ENCODE results near the gene IL20.

Gene IL20, protein sequence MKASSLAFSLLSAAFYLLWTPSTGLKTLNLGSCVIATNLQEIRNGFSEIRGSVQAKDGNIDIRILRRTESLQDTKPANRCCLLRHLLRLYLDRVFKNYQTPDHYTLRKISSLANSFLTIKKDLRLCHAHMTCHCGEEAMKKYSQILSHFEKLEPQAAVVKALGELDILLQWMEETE

DNA sequence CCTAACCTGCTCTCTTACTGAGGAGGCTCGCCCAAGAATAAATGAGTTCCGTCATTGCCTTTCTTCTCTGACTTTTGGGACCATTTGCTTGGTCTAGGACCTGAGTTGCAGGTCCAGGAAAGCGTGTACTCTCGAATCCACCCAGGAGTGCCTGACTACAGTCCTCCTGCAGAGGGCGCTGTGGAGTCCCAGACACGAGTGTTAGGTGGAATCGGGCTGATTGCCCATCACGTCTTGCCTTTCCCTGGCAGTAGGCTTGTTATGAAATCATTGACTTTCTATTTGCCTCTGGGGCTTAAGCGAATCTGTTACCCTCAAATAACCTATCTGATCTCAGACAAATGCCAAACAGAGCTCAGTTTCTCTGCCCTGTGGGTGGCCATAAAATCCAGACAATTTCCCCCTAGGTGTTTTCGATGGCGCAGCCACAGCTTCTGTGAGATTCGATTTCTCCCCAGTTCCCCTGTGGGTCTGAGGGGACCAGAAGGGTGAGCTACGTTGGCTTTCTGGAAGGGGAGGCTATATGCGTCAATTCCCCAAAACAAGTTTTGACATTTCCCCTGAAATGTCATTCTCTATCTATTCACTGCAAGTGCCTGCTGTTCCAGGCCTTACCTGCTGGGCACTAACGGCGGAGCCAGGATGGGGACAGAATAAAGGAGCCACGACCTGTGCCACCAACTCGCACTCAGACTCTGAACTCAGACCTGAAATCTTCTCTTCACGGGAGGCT lies at the start of gene IL20:
TSS of gene IL20 (plus strand) at position 685 of the 733 bp plus-strand sequence. CDS start 230 bp downstream, outside the sequence.
- H3K27ac ChIP-seq (ENCODE audit: low read length) = no peak within 1 kb of the TSS
- H3K4me3 ChIP-seq (ENCODE audit: low read length) = no peak within 1 kb of the TSS
- no peaks in the 10 kb centered on the region for H3K36me3 ChIP-seq (ENCODE audit: control insufficient read depth, low read depth, low read length)
- no peaks in the 10 kb centered on the region for H3K4me1 ChIP-seq (ENCODE audit: control insufficient read depth, low read depth, low read length)
- no peaks in the 10 kb centered on the region for H3K9me3 ChIP-seq (ENCODE audit: control insufficient read depth, low read depth, low read length)
- no peaks in the 10 kb centered on the region for H3K27me3 ChIP-seq (ENCODE audit: control insufficient read depth, insufficient read depth, low read length)
- no peak within 1 kb of the TSS for H3K9ac ChIP-seq (ENCODE audit: low read length)

DNA sequence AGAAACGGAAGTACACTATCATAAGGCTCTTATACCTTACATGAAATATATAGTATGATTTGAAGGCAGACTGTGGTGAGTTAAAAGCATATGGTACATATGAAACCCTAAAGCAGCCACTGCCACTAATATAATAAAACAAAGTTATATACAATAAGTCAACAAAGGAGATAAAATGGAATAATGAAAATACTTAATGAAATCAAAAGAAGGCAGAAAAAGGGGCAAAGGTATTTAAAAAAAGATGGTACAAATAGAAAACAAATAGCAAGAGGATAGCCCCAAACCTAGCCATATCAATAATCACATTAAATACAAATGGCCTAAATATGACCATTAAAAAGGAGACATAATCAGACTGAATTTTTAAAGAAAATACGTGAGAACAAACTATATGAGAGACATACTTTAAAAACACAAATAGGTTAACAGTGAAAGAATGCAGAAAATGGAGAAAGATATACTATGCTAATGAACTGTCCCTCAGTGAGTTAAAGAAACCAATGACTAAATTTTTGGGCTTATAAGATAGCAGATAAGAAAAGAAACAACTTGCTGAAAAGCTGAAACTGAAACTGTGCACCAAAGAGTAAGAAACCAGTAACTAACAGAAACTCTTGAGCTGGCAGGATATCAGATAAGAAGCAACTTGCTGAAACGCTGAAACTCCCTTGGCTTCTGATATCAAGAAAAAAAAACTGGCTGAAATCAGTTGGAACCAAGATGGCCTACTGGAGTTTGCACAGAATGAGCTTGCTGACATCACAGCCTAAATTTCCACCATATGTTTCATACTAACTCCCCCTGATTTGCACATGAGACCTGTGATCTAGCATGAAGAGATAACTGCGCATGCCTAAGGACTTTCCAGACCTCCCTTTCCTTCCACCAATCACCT lies 48.8 kb upstream of the IL20 start:
- H3K4me1 ChIP-seq (ENCODE audit: control insufficient read depth, low read depth, low read length) = no peaks in the 10 kb centered on the region
- no peak overlapping the region for H3K9ac ChIP-seq (ENCODE audit: low read length)
- H3K27me3 ChIP-seq (ENCODE audit: control insufficient read depth, insufficient read depth, low read length) = no peaks in the 10 kb centered on the region
- no peak overlapping the region for H3K4me3 ChIP-seq (ENCODE audit: low read length)
- no peaks in the 10 kb centered on the region for H3K36me3 ChIP-seq (ENCODE audit: control insufficient read depth, low read depth, low read length)
- no peaks in the 10 kb centered on the region for H3K9me3 ChIP-seq (ENCODE audit: control insufficient read depth, low read depth, low read length)
- no peak overlapping the region for H3K27ac ChIP-seq (ENCODE audit: low read length)

DNA sequence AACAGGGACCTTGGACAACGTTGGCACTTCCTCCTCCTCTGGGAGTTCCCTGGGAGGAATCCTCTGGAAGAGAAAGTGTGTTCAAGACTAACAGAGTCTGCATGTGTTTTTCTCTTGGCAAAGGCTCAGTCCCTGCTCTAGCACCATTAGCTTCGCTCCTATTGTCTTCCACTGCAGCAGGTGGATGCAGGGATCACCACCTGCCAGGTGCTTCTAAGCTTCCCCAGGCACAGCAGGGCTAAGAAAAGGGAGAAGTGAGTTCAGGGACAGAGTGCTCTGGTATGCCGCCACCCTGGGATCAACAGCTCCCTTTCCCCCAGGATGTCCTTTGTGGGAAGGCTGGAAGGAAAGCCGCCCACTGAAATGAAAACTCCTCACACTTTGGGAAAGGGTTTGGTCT lies 43.9 kb upstream of the IL20 start:
- Histone ChIP-seq H3K9me3 (ENCODE audit: control insufficient read depth, low read depth, low read length) (no peaks in the 10 kb centered on the region), H3K9ac (ENCODE audit: low read length) (no peak overlapping the region), H3K27ac (ENCODE audit: low read length) (no peak overlapping the region), H3K4me1 (ENCODE audit: control insufficient read depth, low read depth, low read length) (no peaks in the 10 kb centered on the region), H3K27me3 (ENCODE audit: control insufficient read depth, insufficient read depth, low read length) (no peaks in the 10 kb centered on the region), H3K4me3 (ENCODE audit: low read length) (no peak overlapping the region), H3K36me3 (ENCODE audit: control insufficient read depth, low read depth, low read length) (no peaks in the 10 kb centered on the region)

DNA sequence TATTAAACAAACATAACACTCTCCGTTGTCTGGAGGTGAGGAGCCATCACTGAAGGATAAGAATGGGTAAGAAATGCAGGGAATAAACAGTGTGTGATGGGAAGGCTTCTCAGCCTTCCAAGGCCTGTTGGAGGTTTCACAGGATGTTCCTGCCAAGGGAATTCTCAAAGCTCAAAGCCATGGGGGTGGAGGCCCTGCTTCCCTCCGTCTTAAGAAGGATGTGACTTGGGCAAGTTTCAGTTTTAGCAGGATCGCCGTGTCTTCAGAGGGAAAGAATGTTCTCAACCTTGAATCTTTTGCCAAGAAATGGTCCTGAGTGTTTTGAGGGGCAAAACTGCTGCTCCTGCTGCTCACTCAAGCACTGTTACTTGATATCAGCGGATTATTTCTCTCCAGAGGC lies 41.7 kb upstream of the IL20 start:
- Histone ChIP-seq H3K4me3 (ENCODE audit: low read length) (no peak overlapping the region), H3K9me3 (ENCODE audit: control insufficient read depth, low read depth, low read length) (no peaks in the 10 kb centered on the region), H3K9ac (ENCODE audit: low read length) (no peak overlapping the region), H3K27me3 (ENCODE audit: control insufficient read depth, insufficient read depth, low read length) (no peaks in the 10 kb centered on the region), H3K36me3 (ENCODE audit: control insufficient read depth, low read depth, low read length) (no peaks in the 10 kb centered on the region), H3K27ac (ENCODE audit: low read length) (no peak overlapping the region), H3K4me1 (ENCODE audit: control insufficient read depth, low read depth, low read length) (no peaks in the 10 kb centered on the region)

DNA sequence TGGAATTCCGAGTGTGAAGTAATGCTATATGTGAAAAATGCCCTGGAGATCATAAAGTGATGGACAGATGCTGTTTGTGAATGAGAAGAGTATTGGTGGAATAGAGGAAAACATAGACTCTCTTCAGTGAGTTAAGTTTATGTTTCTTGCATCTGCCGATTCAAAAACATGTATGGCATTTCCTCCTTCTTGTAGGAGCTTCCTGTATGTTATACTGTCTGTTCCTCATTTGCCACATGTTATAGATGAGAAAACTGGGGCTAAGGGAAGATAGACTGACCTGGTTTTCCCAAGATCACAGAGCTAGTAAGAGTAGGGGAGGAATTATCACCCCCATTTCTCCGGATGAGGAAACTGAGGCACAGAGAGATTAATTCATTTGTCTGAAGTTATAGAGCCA lies 41.1 kb upstream of the IL20 start:
- Histone ChIP-seq H3K4me3 (ENCODE audit: low read length) (no peak overlapping the region), H3K36me3 (ENCODE audit: control insufficient read depth, low read depth, low read length) (no peaks in the 10 kb centered on the region)

DNA sequence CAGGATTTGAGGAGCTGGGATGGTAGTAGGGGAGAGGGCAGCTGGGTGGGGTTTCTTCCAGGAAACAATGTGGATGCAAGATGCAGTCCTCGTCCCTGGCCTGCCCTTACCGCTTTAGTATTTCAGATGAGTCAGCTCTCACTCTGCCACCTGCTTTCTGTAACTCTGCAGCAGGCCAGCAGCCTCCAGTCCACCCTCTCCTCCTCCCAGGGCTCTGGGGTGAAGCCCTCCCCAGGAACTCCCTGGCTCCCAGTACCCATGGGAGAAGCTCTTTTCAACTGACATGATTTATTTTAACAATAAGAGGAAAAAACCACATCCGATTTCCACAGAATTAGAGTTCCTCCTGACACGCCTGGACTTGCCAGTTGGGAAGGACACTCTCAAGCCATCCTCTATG lies 39.0 kb upstream of the IL20 start:
- H3K9ac ChIP-seq (ENCODE audit: low read length) = no peak overlapping the region
- no peak overlapping the region for H3K4me3 ChIP-seq (ENCODE audit: low read length)
- H3K36me3 ChIP-seq (ENCODE audit: control insufficient read depth, low read depth, low read length) = no peaks in the 10 kb centered on the region
- H3K4me1 ChIP-seq (ENCODE audit: control insufficient read depth, low read depth, low read length) = no peaks in the 10 kb centered on the region
- H3K27me3 ChIP-seq (ENCODE audit: control insufficient read depth, insufficient read depth, low read length) = no peaks in the 10 kb centered on the region
- no peaks in the 10 kb centered on the region for H3K9me3 ChIP-seq (ENCODE audit: control insufficient read depth, low read depth, low read length)
- H3K27ac ChIP-seq (ENCODE audit: low read length) = no peak overlapping the region

More for the DNA sequence above, 41.1 kb upstream of the IL20 start:
- no peak overlapping the region for H3K9ac ChIP-seq (ENCODE audit: low read length)
- H3K4me1 ChIP-seq (ENCODE audit: control insufficient read depth, low read depth, low read length) = no peaks in the 10 kb centered on the region
- no peaks in the 10 kb centered on the region for H3K27me3 ChIP-seq (ENCODE audit: control insufficient read depth, insufficient read depth, low read length)
- no peak overlapping the region for H3K27ac ChIP-seq (ENCODE audit: low read length)
- no peaks in the 10 kb centered on the region for H3K9me3 ChIP-seq (ENCODE audit: control insufficient read depth, low read depth, low read length)

DNA sequence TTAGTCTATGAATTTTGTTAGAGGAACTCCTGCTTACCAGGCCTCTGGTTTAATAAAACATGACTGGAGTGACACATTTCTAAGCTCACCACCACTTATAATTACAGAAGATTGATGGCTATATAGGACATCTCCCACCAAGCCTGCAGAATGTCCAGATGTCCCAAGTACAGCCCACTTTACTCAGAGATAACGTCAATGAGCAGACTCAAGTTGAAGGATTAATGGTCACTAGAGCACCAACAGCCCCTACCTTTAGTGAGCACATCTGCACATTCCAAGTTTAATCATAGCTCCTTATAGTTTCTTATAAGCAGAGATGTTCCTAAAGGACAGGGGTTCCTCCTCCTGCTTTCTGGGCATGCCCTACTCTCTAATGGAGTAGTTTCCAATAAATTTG lies 37.4 kb upstream of the IL20 start:
- Histone ChIP-seq H3K27me3 (ENCODE audit: control insufficient read depth, insufficient read depth, low read length) (no peaks in the 10 kb centered on the region), H3K27ac (ENCODE audit: low read length) (no peak overlapping the region), H3K9ac (ENCODE audit: low read length) (no peak overlapping the region), H3K36me3 (ENCODE audit: control insufficient read depth, low read depth, low read length) (no peaks in the 10 kb centered on the region), H3K4me3 (ENCODE audit: low read length) (no peak overlapping the region), H3K4me1 (ENCODE audit: control insufficient read depth, low read depth, low read length) (no peaks in the 10 kb centered on the region), H3K9me3 (ENCODE audit: control insufficient read depth, low read depth, low read length) (no peaks in the 10 kb centered on the region)

DNA sequence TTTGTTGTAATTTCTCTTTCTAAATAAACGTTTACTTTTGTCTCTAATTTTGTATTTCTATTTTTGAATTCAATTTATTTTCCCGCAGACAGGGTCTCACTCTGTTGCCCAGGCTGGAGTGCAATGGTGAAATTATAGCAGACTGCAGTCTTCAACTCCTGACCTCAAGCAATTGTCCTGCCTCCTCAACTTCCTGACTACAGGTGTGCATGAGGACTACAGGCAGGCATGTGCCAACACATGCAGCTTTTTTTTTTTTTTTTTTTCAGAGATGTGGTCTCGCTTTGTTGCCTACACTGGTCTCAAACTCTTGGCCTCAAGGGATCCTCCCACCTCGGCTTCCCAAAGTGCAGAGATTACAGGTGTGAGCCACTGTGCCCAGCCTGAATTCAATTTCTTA lies 36.7 kb upstream of the IL20 start:
- H3K4me1 ChIP-seq (ENCODE audit: control insufficient read depth, low read depth, low read length) = no peaks in the 10 kb centered on the region

DNA sequence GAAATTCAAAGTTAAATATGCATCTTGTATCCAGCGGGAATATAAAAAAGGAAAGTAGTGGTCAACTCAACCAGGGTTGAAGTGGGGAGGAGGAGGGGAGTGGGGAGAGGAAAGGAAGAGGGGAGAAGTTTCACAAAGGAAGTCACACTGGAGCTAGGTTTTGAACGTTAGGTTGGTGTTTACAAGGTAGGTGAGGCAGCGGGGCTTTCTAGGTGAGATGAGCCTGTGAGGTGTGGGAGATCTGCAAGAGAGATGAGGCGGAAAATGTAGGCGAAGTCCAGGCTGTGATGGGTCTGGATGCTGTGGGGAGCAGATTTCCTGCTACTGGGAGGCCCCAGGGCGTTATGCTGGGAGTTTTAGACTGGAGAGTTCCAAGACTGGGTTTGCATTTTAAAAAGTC lies 36.1 kb upstream of the IL20 start:
- Histone ChIP-seq H3K4me1 (ENCODE audit: control insufficient read depth, low read depth, low read length) (no peaks in the 10 kb centered on the region), H3K27me3 (ENCODE audit: control insufficient read depth, insufficient read depth, low read length) (no peaks in the 10 kb centered on the region), H3K9ac (ENCODE audit: low read length) (no peak overlapping the region), H3K9me3 (ENCODE audit: control insufficient read depth, low read depth, low read length) (no peaks in the 10 kb centered on the region), H3K27ac (ENCODE audit: low read length) (no peak overlapping the region), H3K36me3 (ENCODE audit: control insufficient read depth, low read depth, low read length) (no peaks in the 10 kb centered on the region), H3K4me3 (ENCODE audit: low read length) (no peak overlapping the region)

More for the DNA sequence above, 36.7 kb upstream of the IL20 start:
- no peak overlapping the region for H3K27ac ChIP-seq (ENCODE audit: low read length)
- H3K4me3 ChIP-seq (ENCODE audit: low read length) = no peak overlapping the region
- H3K9ac ChIP-seq (ENCODE audit: low read length) = no peak overlapping the region
- no peaks in the 10 kb centered on the region for H3K36me3 ChIP-seq (ENCODE audit: control insufficient read depth, low read depth, low read length)
- no peaks in the 10 kb centered on the region for H3K27me3 ChIP-seq (ENCODE audit: control insufficient read depth, insufficient read depth, low read length)
- no peaks in the 10 kb centered on the region for H3K9me3 ChIP-seq (ENCODE audit: control insufficient read depth, low read depth, low read length)

DNA sequence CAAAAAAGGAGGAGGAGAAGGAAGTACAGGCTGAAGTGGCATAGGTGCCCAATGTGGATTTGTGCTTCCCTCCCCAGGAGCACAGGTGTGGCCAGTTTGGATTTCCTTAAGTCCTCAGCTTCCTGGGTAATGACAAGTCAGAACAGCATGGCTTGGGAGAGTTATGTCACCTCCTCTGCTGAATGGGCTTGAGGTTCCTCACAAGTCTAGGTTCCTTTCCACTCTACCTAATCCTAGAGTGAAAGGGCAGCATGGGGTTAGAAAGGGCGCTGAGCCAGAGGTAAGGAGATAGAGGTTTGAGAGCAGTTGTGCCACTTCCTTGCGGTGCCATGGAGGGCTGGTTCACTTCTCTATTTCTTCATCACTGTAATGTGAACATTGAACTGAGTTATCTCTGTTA lies 35.5 kb upstream of the IL20 start:
- Histone ChIP-seq H3K36me3 (ENCODE audit: control insufficient read depth, low read depth, low read length) (no peaks in the 10 kb centered on the region), H3K4me1 (ENCODE audit: control insufficient read depth, low read depth, low read length) (no peaks in the 10 kb centered on the region), H3K27ac (ENCODE audit: low read length) (no peak overlapping the region), H3K4me3 (ENCODE audit: low read length) (no peak overlapping the region), H3K9me3 (ENCODE audit: control insufficient read depth, low read depth, low read length) (no peaks in the 10 kb centered on the region), H3K9ac (ENCODE audit: low read length) (no peak overlapping the region), H3K27me3 (ENCODE audit: control insufficient read depth, insufficient read depth, low read length) (no peaks in the 10 kb centered on the region)

DNA sequence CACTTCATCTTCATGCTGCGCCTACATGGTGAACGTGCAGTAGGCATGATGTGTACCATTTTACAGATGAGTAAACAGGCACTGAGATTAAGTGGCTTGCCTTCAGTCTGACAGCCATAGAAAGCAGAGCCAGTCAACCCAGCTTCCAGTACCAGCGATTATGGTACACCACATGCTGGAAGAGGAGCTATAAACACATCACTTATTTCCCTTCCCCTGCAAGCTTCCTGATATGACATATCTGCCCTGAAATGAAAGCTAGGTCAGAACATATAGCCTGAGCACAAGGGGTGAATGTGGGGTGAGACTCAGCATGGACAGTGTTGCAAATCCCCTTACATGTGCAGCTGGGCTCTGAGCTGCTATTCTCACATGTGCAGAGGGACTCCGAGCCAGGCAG lies 33.8 kb upstream of the IL20 start:
- no peaks in the 10 kb centered on the region for H3K27me3 ChIP-seq (ENCODE audit: control insufficient read depth, insufficient read depth, low read length)
- H3K4me3 ChIP-seq (ENCODE audit: low read length) = no peak overlapping the region
- no peaks in the 10 kb centered on the region for H3K36me3 ChIP-seq (ENCODE audit: control insufficient read depth, low read depth, low read length)
- no peak overlapping the region for H3K27ac ChIP-seq (ENCODE audit: low read length)
- H3K4me1 ChIP-seq (ENCODE audit: control insufficient read depth, low read depth, low read length) = no peaks in the 10 kb centered on the region
- H3K9ac ChIP-seq (ENCODE audit: low read length) = no peak overlapping the region
- H3K9me3 ChIP-seq (ENCODE audit: control insufficient read depth, low read depth, low read length) = no peaks in the 10 kb centered on the region
